H1 (cell line): ENCODE measurements around the gene CNGB1. TPM values are rescaled to one million over a fixed set of nuclear protein-coding genes. Genes with fewer than 3 reads are reported as not detected.

Experiments
- BCL11A ChIP-seq, 2 experiments: IDR thresholded peaks; one replicate each; pipeline ENCODE4 v1.6.1; 2011; ENCODE audit warnings: low read depth in 2 of 2, low read length in 2 of 2, mild to moderate bottlenecking in 2 of 2
- CHD1 ChIP-seq: IDR thresholded peaks from 2 replicates; pipeline ENCODE4 v1.6.1; 2012; ENCODE audit warnings: low read depth, low read length, improper control_type of control experiment
- CHD2 ChIP-seq: IDR thresholded peaks from 2 replicates; pipeline ENCODE4 v1.6.1; 2012; ENCODE audit warnings: low read length, improper control_type of control experiment
- EP300 ChIP-seq, 2 experiments: IDR thresholded peaks; 1 replicate in 1 of 2; 2 replicates in 1 of 2; pipeline ENCODE4 v1.6.1; 2011 to 2012; ENCODE audit warnings: low read depth in 2 of 2, low read length in 2 of 2, mild to moderate bottlenecking in 2 of 2, borderline replicate concordance in 1 of 2, inconsistent platforms in 1 of 2, moderate library complexity in 1 of 2
- MAX ChIP-seq: IDR thresholded peaks from 2 replicates; pipeline ENCODE4 v1.6.1; 2012; ENCODE audit warnings: inconsistent platforms
- POLR2AphosphoS5 ChIP-seq: IDR thresholded peaks from 2 replicates; pipeline ENCODE4 v1.6.1; 2011; ENCODE audit warnings: low read depth, low read length
- RFX5 ChIP-seq: IDR thresholded peaks from 2 replicates; pipeline ENCODE4 v1.6.1; 2011; ENCODE audit warnings: low read depth, low read length, improper control_type of control experiment, borderline replicate concordance
- RNF2 ChIP-seq: fragments of 200-900, 300-1000 bp; sonication (generic); IDR thresholded peaks from 2 replicates; pipeline ENCODE4 v1.7.1; 2016; ENCODE audit warnings: borderline replicate concordance, low read depth, mild to moderate bottlenecking, antibody characterized with exemption, low read length; ENCODE audit not compliant: poor library complexity, severe bottlenecking; ENCODE audit errors: missing control alignments
- SAP30 ChIP-seq: fragments of 300-600 bp; sonication (generic); IDR thresholded peaks from 2 replicates; pipeline ENCODE4 v1.7.1; 2012; ENCODE audit warnings: low read length, moderate library complexity, mild to moderate bottlenecking, inconsistent platforms; ENCODE audit not compliant: insufficient read depth, insufficient replicate concordance
- SIN3A ChIP-seq, 2 experiments: IDR thresholded peaks in 1 of 2; conservative IDR thresholded peaks in 1 of 2; 2 replicates each; pipeline ENCODE4 v1.6.1; 2011 to 2012; ENCODE audit warnings: low read length in 2 of 2, improper control_type of control experiment in 1 of 2, low read depth in 1 of 2, mild to moderate bottlenecking in 1 of 2
- SRF ChIP-seq: IDR thresholded peaks from 2 replicates; pipeline ENCODE4 v1.6.1; 2011; ENCODE audit warnings: mild to moderate bottlenecking, low read depth, low read length, moderate library complexity
- TAF1 ChIP-seq: IDR thresholded peaks from 2 replicates; pipeline ENCODE4 v1.6.1; 2011; ENCODE audit warnings: mild to moderate bottlenecking, low read depth, low read length
- TAF7 ChIP-seq: optimal IDR thresholded peaks from 2 replicates; pipeline ENCODE3; 2011; ENCODE audit warnings: low read depth, mild to moderate bottlenecking, inconsistent platforms, low read length, moderate library complexity, borderline replicate concordance
- ZNF274 ChIP-seq: IDR thresholded peaks from 2 replicates; pipeline ENCODE4 v1.7.0; 2012; ENCODE audit warnings: low read length, borderline replicate concordance; ENCODE audit errors: extremely low read depth
- polyA plus RNA-seq, 7 experiments: library from polyadenylated mRNA; depleted of rRNA in 3 of 7; stranded (reverse) in 5 of 7; unstranded in 2 of 7; fragments of >200 nt in 5 of 7; fragments of 200-250 nt in 2 of 7; gene quantifications; 1 replicate in 5 of 7; 2 replicates in 1 of 7; 4 replicates in 1 of 7; pipeline versions ENCODE4 v1.2.1 to v1.2.3, GENCODE V29; 2011 to 2013; ENCODE audit warnings: missing spikeins in 2 of 7, mixed read lengths in 2 of 7
- total RNA-seq: library from RNA; stranded (reverse); fragmentation: NEBNext Ultra II Directional; extraction: Animal tissue kit (Norgen Biotek cat#: 25700); gene quantifications from 2 replicates; pipeline ENCODE4 v1.2.1, GENCODE V29; 2021
- TF ChIP-seq, protein P1 (sequence below): IDR thresholded peaks from 2 replicates; pipeline ENCODE4 v1.6.1; 2011; ENCODE audit warnings: low read length, improper control_type of control experiment

Gene CNGB1
- total and polyA plus RNA-seq, 2 of the 8 experiments (the other 6 are each of a cell fraction or from before 2014, with no cell fraction given), result not detected

DNA sequence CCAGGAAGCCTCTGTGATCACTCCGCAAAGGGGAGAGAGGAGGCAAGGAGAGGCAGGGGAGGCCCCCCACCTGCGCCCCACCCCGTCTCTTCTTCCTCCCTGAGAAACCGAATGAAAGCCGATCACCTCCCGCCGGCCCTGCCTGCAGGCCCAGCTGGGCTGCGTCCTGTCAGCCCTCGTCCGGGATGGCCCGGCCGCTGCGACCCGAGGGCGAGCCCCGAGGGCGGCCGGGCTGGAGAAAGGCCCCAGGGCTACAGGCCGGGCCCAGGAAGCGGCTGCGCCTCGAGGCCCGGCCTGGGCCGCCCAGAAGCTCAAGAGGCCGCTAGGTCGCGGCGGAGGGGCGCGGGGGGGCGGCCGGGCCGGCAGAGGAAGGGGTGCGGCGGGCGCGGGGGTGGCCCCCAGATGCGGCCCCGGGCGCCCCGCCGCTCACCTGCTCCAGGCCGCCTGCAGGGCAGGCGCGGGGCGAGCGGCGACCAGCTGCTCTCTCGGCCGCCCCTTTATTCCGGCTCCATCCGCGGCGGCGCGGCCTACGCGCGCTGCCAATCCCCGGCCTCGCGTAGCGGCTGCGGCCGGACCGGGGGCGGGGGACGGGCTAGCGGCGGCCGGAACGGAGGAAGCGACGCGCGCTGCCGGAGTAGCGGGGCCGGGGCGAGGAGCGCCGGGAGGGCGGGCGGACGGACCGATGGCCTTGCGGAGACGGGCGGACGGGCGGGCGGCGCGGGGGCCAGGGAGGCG is 29.2 kb upstream of the CNGB1 start, which contains the start of gene ZNF319 (continued):
- TF ChIP-seq SRF (no peak), TAF7 (peak; percentile 29), RFX5 (no peak), CHD2 (no peak), ZNF274 (no peak), RNF2 (no peak), POLR2AphosphoS5 (no peak), TAF1 (peak; percentile 49; the same call in 1 of the 2 replicates), BCL11A (IDR thresholded peaks at IDR 0.05; ENCODE audit: low read depth in 2 of 2, low read length in 2 of 2) (no peak), SIN3A (conservative IDR thresholded peaks at IDR 0.05 in 1 of 2, IDR thresholded peaks at IDR 0.05 in 1 of 2; ENCODE audit: low read depth in 1 of 2, low read length in 2 of 2) (peak in 1 of 2 experiments; percentile 66; a peak in 2 of 4 replicates), MAX (no peak), SAP30 (no peak), CHD1 (peak; percentile 67; the same call in 1 of the 2 replicates), EP300 (IDR thresholded peaks at IDR 0.05; ENCODE audit: borderline replicate concordance in 1 of 2, low read depth in 2 of 2, low read length in 2 of 2) (no peak)
- TF ChIP-seq, protein P1, sequence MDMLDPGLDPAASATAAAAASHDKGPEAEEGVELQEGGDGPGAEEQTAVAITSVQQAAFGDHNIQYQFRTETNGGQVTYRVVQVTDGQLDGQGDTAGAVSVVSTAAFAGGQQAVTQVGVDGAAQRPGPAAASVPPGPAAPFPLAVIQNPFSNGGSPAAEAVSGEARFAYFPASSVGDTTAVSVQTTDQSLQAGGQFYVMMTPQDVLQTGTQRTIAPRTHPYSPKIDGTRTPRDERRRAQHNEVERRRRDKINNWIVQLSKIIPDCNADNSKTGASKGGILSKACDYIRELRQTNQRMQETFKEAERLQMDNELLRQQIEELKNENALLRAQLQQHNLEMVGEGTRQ, result no peak
- TF ChIP-seq, all 59 proteins: peak for 5
